Measurements from ENCODE around the gene EMX1.

EMX1 gene

DNA sequence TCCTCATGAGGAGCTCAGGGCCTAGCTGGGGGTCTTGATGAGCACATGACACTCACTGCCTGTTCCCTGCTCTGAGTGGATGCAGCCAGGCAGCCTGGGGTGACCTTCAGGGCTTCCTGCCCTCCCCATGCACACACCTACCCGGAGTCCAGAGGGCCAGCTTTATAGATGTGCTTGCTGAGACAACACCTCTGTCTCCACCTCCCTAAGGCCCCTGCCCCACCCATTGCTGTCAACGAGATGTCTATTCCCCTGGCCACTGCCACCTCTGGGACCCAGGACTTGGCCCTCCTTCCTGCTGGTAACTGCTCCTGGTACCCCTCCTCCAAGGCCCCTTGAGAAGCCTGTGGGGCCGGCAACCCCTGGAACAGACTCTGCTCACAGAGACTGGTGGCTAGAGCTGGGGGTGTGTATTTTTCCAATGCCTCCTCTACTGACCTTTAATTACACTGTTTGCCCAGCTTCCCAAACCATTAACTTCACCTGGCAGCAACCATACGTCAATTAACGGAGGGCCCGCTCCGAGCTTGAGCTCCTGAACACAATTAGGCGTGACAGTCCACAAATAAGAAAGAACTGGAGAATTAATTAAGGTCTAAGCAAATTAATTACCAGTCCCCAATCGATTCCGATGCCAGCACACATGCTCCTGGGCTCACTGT lies 66.3 kb downstream of the EMX1 start:
- DNase-seq = no peak

- DNase-seq = no peak
Observed at GRCh38 chr2:72984172-72984671, 66.9 kb downstream of the EMX1 start.

Data from EL (cell line).